ENCODE results near the gene LDLRAD1. TPM values are rescaled to one million over a fixed set of nuclear protein-coding genes. Genes with fewer than 3 reads are reported as not detected.

Gene LDLRAD1
- total RNA-seq, 1 experiment from 2014 or later: not detected

DNA sequence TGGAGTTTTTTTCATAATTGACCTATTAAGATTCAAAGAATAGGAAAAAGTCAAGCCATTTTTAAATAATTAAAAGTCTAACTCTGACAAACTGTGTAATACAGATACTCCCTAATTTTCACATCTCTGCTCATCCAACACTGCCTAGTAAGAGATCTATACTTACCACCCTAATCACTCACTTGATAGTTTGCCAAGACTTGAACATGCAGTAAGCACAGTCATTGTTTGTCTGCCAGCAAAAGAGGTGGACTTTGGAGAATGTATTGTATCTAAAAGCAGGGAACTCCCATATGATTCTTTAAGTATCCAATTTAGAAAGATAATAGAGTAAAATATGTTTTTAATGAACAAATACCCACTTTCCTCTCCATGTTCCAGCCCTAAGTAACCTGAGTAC is 19.5 kb upstream of the LDLRAD1 start:
- Histone ChIP-seq H4K20me1 (ENCODE audit: control insufficient read depth, insufficient read depth, insufficient read length) (no peaks in the 10 kb centered on the region), H2BK20ac (ENCODE audit: low read depth, low read length, poor library complexity, severe bottlenecking) (no peak overlapping the region), H4K8ac (replicated peaks; ENCODE audit: insufficient read length, low read depth, low read length) (no peak overlapping the region), H3K56ac (ENCODE audit: insufficient read length, low read depth, low read length) (no peak overlapping the region), H3K9ac (ENCODE audit: extremely low read depth, insufficient read length, low read length) (no peak overlapping the region), H3K27me3 (ENCODE audit: insufficient read depth, low read length) (no peaks in the 10 kb centered on the region), H3K14ac (ENCODE audit: insufficient read depth, low read length) (no peak overlapping the region), H3K18ac (ENCODE audit: insufficient read length, low read depth, low read length) (no peak overlapping the region), H3K4me2 (ENCODE audit: insufficient read depth, insufficient read length, low read length) (no peak overlapping the region), H3K4me1 (ENCODE audit: insufficient read depth, low read length) (no peaks in the 10 kb centered on the region), H3K9me3 (ENCODE audit: control insufficient read depth, low read depth, low read length) (no peaks in the 10 kb centered on the region), H2AFZ (ENCODE audit: low read length) (no peak overlapping the region), H3K79me1 (ENCODE audit: insufficient read depth, low read depth, low read length, poor library complexity, severe bottlenecking) (no peaks in the 10 kb centered on the region), H4K5ac (ENCODE audit: insufficient read length, low read depth, low read length) (no peak overlapping the region), H2BK12ac (ENCODE audit: insufficient read length, low read depth, low read length) (no peak overlapping the region), H3K79me2 (ENCODE audit: insufficient read depth, low read length) (no peaks in the 10 kb centered on the region), H2BK5ac (ENCODE audit: insufficient read length, low read length) (no peak overlapping the region), H4K91ac (ENCODE audit: insufficient read length, low read depth, low read length) (no peak overlapping the region), H2BK15ac (ENCODE audit: low read depth, low read length) (no peak overlapping the region), H3T11ph (ENCODE audit: low read length) (no peak overlapping the region), H3K4ac (ENCODE audit: low read depth, low read length) (no peak overlapping the region), H3K27ac (ENCODE audit: insufficient read length, low read depth, low read length) (no peak overlapping the region), H3K23me2 (ENCODE audit: insufficient read length, low read depth, low read length, poor library complexity, severe bottlenecking) (no peaks in the 10 kb centered on the region), H3K23ac (ENCODE audit: insufficient read length, low read depth, low read length) (no peak overlapping the region), H2BK120ac (ENCODE audit: low read depth, low read length, poor library complexity, severe bottlenecking) (no peak overlapping the region), H2AK5ac (ENCODE audit: insufficient read length, low read length) (no peak overlapping the region)
- Mint-ChIP-seq H3K27me3 (ENCODE audit: low read depth) (no peaks in the 10 kb centered on the region), H3K36me3 (ENCODE audit: insufficient read depth in 1 of 3, low read depth in 3 of 3) (peaks cover 15 to 62% (median 53%) of the 10 kb centered on the region in 3 experiments; a peak in 5 of 7 replicates), H3K4me1 (no peaks in the 10 kb centered on the region), H3K9me3 (no peaks in the 10 kb centered on the region), H3K4me3 (no peak overlapping the region), H3K27ac (no peak overlapping the region)
- no peak for DNase-seq
- TF ChIP-seq, protein P1, sequence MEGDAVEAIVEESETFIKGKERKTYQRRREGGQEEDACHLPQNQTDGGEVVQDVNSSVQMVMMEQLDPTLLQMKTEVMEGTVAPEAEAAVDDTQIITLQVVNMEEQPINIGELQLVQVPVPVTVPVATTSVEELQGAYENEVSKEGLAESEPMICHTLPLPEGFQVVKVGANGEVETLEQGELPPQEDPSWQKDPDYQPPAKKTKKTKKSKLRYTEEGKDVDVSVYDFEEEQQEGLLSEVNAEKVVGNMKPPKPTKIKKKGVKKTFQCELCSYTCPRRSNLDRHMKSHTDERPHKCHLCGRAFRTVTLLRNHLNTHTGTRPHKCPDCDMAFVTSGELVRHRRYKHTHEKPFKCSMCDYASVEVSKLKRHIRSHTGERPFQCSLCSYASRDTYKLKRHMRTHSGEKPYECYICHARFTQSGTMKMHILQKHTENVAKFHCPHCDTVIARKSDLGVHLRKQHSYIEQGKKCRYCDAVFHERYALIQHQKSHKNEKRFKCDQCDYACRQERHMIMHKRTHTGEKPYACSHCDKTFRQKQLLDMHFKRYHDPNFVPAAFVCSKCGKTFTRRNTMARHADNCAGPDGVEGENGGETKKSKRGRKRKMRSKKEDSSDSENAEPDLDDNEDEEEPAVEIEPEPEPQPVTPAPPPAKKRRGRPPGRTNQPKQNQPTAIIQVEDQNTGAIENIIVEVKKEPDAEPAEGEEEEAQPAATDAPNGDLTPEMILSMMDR (conservative IDR thresholded peaks at IDR 0.05): no peak

Measured in H9 (cell line).